Measurements from ENCODE around the gene CAB39L. TPM values are rescaled to one million over a fixed set of nuclear protein-coding genes. Genes with fewer than 3 reads are reported as not detected.

The CAB39L gene
- polyA plus RNA-seq, 1 of the 3 experiments (the other 2 are of a cell fraction): 2.6 TPM

DNA sequence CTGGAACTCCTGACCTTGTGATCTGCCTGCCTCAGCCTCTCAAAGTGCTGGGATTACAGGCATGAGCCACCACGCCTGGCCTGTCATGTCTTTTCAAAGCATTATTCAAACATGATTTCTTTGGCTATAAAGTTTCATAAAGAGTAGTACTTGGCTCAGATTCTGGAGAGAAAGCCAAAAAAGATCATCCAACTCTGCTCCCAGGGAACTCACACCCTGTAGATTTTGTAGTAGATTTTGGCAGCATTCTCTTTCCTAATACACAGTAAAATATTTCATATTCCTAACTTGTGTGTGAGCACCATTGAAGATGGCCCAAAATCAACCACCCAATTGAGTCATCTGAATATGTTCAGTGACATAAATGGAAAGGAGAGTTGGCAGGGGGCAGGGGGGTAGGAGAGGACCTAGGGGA, 48.4 kb downstream of the CAB39L start:
- Histone ChIP-seq H3K4me3 (ENCODE audit: low read depth in 2 of 2, low read length in 1 of 2) (no peak overlapping the region), H3K79me2 (ENCODE audit: insufficient read depth) (no peaks in the 10 kb centered on the region), H4K20me1 (ENCODE audit: insufficient read depth) (no peaks in the 10 kb centered on the region), H3K9me3 (no peaks in the 10 kb centered on the region), H3K9me2 (no peaks in the 10 kb centered on the region; the same call in 1 of the 2 replicates), H3K9ac (no peak overlapping the region), H3F3A (replicated peaks; ENCODE audit: insufficient read depth) (no peaks in the 10 kb centered on the region), H3K27me3 (ENCODE audit: insufficient read depth) (no peaks in the 10 kb centered on the region), H3K4me2 (no peak overlapping the region), H3K36me3 (replicated peaks in 1 of 2; ENCODE audit: control insufficient read depth in 1 of 2, insufficient read depth in 2 of 2, low read length in 1 of 2) (no peaks in the 10 kb centered on the region), H2AFZ (ENCODE audit: low read depth) (no peak overlapping the region), H3K4me1 (ENCODE audit: control insufficient read depth in 1 of 2, insufficient read depth in 2 of 2, low read depth in 1 of 2, low read length in 1 of 2) (no peaks in the 10 kb centered on the region; a peak in 1 of 4 replicates), H3K27ac (ENCODE audit: low read depth in 2 of 2, low read length in 1 of 2) (no peak overlapping the region)
- no peak for DNase-seq
- no peak for TF ChIP-seq EP300 (IDR thresholded peaks at IDR 0.05; ENCODE audit: borderline replicate concordance in 1 of 2, low read depth in 1 of 2, low read length in 1 of 2)
- TF ChIP-seq NRF1 (IDR thresholded peaks at IDR 0.05; ENCODE audit: low read depth, low read length): no peak
- ChIA-PET CTCF (no interaction called here), POLR2A (no interaction called here)
- WGBS (ENCODE audit: low lambda C conversion rate): 80% methylated on average over 1 of the region's 1 CpG

- ChIA-PET POLR2A (no interaction called here), CTCF (no interaction called here)
- 57% methylated on average over 5 of the region's 5 CpGs for WGBS (ENCODE audit: low lambda C conversion rate)
- H3K9me2 ChIP-seq: no peaks in the 10 kb centered on the region
- no peaks in the 10 kb centered on the region for H3F3A ChIP-seq (replicated peaks; ENCODE audit: insufficient read depth)
- no peaks in the 10 kb centered on the region for H3K79me2 ChIP-seq (ENCODE audit: insufficient read depth)
- peaks cover 0 to 4% of the 10 kb centered on the region in 2 experiments for H3K36me3 ChIP-seq (replicated peaks in 1 of 2; ENCODE audit: control insufficient read depth in 1 of 2, insufficient read depth in 2 of 2, low read length in 1 of 2)
- H3K27me3 ChIP-seq (ENCODE audit: insufficient read depth): no peaks in the 10 kb centered on the region
- no peak for DNase-seq
- no peak overlapping the region for H3K4me3 ChIP-seq (ENCODE audit: low read depth in 2 of 2, low read length in 1 of 2)
- no peak overlapping the region for H3K4me2 ChIP-seq
- no peak overlapping the region for H3K27ac ChIP-seq (ENCODE audit: low read depth in 2 of 2, low read length in 1 of 2)
- H3K9ac ChIP-seq: no peak overlapping the region
- no peak overlapping the region for H2AFZ ChIP-seq (ENCODE audit: low read depth)
- peaks cover 5% of the 10 kb centered on the region; the same call in 1 of the 2 replicates for H3K9me3 ChIP-seq
- H3K4me1 ChIP-seq (ENCODE audit: control insufficient read depth in 1 of 2, insufficient read depth in 2 of 2, low read depth in 1 of 2, low read length in 1 of 2): no peaks in the 10 kb centered on the region
- no peak for TF ChIP-seq ELF1 (IDR thresholded peaks at IDR 0.05)
- no peak for TF ChIP-seq MXI1 (IDR thresholded peaks at IDR 0.05; ENCODE audit: low read depth, low read length)
- TF ChIP-seq EP300 (IDR thresholded peaks at IDR 0.05; ENCODE audit: borderline replicate concordance in 1 of 2, low read depth in 1 of 2, low read length in 1 of 2): no peak
- TF ChIP-seq TAF1 (IDR thresholded peaks at IDR 0.05; ENCODE audit: borderline replicate concordance, low read depth, low read length): no peak
- TF ChIP-seq, protein P1, sequence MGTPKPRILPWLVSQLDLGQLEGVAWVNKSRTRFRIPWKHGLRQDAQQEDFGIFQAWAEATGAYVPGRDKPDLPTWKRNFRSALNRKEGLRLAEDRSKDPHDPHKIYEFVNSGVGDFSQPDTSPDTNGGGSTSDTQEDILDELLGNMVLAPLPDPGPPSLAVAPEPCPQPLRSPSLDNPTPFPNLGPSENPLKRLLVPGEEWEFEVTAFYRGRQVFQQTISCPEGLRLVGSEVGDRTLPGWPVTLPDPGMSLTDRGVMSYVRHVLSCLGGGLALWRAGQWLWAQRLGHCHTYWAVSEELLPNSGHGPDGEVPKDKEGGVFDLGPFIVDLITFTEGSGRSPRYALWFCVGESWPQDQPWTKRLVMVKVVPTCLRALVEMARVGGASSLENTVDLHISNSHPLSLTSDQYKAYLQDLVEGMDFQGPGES (IDR thresholded peaks at IDR 0.05; ENCODE audit: low read depth, low read length): no peak
- TF ChIP-seq PBX3 (IDR thresholded peaks at IDR 0.05): no peak
- TF ChIP-seq ZBTB33 (IDR thresholded peaks at IDR 0.05; ENCODE audit: borderline replicate concordance, low read depth): no peak
- TF ChIP-seq POLR2AphosphoS5 (IDR thresholded peaks at IDR 0.05; ENCODE audit: low read depth, low read length): no peak
- TF ChIP-seq FOXJ3 (CRISPR knock-in tag; IDR thresholded peaks at IDR 0.05): no peak
- TF ChIP-seq, protein P2, sequence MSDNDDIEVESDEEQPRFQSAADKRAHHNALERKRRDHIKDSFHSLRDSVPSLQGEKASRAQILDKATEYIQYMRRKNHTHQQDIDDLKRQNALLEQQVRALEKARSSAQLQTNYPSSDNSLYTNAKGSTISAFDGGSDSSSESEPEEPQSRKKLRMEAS (IDR thresholded peaks at IDR 0.05; ENCODE audit: low read depth): no peak
- TF ChIP-seq, protein P3, sequence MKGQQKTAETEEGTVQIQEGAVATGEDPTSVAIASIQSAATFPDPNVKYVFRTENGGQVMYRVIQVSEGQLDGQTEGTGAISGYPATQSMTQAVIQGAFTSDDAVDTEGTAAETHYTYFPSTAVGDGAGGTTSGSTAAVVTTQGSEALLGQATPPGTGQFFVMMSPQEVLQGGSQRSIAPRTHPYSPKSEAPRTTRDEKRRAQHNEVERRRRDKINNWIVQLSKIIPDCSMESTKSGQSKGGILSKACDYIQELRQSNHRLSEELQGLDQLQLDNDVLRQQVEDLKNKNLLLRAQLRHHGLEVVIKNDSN (IDR thresholded peaks at IDR 0.05; ENCODE audit: borderline replicate concordance, low read depth): no peak
- no peak for TF ChIP-seq REST (IDR thresholded peaks at IDR 0.05; ENCODE audit: low read depth, low read length)
- no peak for TF ChIP-seq YY1 (IDR thresholded peaks at IDR 0.05; ENCODE audit: low read depth)
- TF ChIP-seq SIN3A (IDR thresholded peaks at IDR 0.05; ENCODE audit: borderline replicate concordance, low read depth, low read length): no peak
- no peak for TF ChIP-seq RFX5 (IDR thresholded peaks at IDR 0.05; ENCODE audit: low read length)
- TF ChIP-seq FOXM1 (IDR thresholded peaks at IDR 0.05; ENCODE audit: low read depth): no peak
- no peak for TF ChIP-seq EZH2phosphoT487 (IDR thresholded peaks at IDR 0.05; ENCODE audit: borderline replicate concordance, low read depth)
- no peaks in the 10 kb centered on the region for H4K20me1 ChIP-seq (ENCODE audit: insufficient read depth)
Measured at GRCh38 chr13:49388091-49388635, 55.7 kb downstream of the CAB39L start.
